Tibial nerve (tissue), 4 donors: ENCODE measurements around the gene USO1.

ENCODE experiments used
- EP300 ChIP-seq, 2 donors: sonication (generic); formaldehyde crosslinking; IDR thresholded peaks; one replicate each; pipeline ENCODE4 v1.6.1; 2017; ENCODE audit warnings: antibody characterized with exemption in 2 of 2, mild to moderate bottlenecking in 1 of 2
- POLR2A ChIP-seq, 2 donors: fragments of 450-650 bp; IDR thresholded peaks; one replicate each; pipeline ENCODE4 v1.6.1; 2017; ENCODE audit warnings: antibody characterized with exemption in 2 of 2, mild to moderate bottlenecking in 2 of 2, moderate library complexity in 2 of 2
- TF ChIP-seq, protein P1 (sequence below), 5 experiments: fragments of 200-600 bp in 3 of 5; fragments of 450-650 bp in 2 of 5; sonication (generic) in 3 of 5; IDR thresholded peaks; one replicate each; pipeline ENCODE4 v1.5.1; 2016 to 2019; ENCODE audit warnings: antibody characterized with exemption in 5 of 5, mild to moderate bottlenecking in 3 of 5, moderate library complexity in 2 of 5

DNA sequence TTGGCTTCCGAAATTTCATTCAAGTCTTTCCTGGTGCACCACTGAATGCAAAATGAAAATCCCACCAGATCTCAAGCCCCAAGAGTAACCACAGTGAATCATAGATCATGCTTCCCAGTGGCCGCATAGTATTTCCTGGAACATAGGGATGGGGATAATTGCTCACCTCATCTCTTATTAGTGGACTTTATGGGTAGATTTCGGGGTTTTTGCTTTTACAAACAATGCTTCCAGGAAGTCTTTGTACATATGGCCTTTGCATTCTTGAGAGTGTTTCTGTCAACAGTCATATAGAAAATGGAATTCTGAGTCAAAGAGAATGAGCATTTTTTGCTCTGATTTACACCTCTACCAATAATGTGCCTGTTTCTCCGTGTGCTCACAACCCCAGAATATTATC, 124.5 kb downstream of the USO1 start:
- TF ChIP-seq, protein P1, sequence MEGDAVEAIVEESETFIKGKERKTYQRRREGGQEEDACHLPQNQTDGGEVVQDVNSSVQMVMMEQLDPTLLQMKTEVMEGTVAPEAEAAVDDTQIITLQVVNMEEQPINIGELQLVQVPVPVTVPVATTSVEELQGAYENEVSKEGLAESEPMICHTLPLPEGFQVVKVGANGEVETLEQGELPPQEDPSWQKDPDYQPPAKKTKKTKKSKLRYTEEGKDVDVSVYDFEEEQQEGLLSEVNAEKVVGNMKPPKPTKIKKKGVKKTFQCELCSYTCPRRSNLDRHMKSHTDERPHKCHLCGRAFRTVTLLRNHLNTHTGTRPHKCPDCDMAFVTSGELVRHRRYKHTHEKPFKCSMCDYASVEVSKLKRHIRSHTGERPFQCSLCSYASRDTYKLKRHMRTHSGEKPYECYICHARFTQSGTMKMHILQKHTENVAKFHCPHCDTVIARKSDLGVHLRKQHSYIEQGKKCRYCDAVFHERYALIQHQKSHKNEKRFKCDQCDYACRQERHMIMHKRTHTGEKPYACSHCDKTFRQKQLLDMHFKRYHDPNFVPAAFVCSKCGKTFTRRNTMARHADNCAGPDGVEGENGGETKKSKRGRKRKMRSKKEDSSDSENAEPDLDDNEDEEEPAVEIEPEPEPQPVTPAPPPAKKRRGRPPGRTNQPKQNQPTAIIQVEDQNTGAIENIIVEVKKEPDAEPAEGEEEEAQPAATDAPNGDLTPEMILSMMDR (IDR thresholded peaks at IDR 0.05) = no peak
- TF ChIP-seq EP300 (IDR thresholded peaks at IDR 0.05) (no peak), POLR2A (IDR thresholded peaks at IDR 0.05) (no peak)
